ENCODE results near the gene KIF17.

KIF17 gene

GRCh38 chr1:20632386-20632785 lies 85.4 kb downstream of the KIF17 start:
- no peak for DNase-seq

GRCh38 chr1:20630729-20631128 lies 87.1 kb downstream of the KIF17 start:
- no peak for DNase-seq

- DNase-seq: no peak
These were observed 91.3 kb downstream of the KIF17 start for GRCh38 chr1:20626524-20626923.

GRCh38 chr1:20626098-20626427 lies 91.7 kb downstream of the KIF17 start:
- DNase-seq: no peak

GRCh38 chr1:20625176-20626097 lies 92.4 kb downstream of the KIF17 start:
- DNase-seq: no peak

GRCh38 chr1:20624709-20625108 lies 93.1 kb downstream of the KIF17 start:
- no peak for DNase-seq

- no peak for DNase-seq
These were observed 96.8 kb downstream of the KIF17 start for GRCh38 chr1:20621012-20621411.

- DNase-seq: no peak
These were observed 97.8 kb downstream of the KIF17 start for GRCh38 chr1:20619999-20620398.

- DNase-seq: no peak
These were observed 99.3 kb downstream of the KIF17 start for GRCh38 chr1:20618550-20618949.

- DNase-seq: no peak
These were observed 100.8 kb downstream of the KIF17 start for GRCh38 chr1:20616847-20617487.

GRCh38 chr1:20615946-20616846 lies 101.6 kb downstream of the KIF17 start:
- no peak for DNase-seq

GRCh38 chr1:20614131-20614579 lies 103.7 kb downstream of the KIF17 start:
- no peak for DNase-seq
